AG10803 (cell line): ENCODE data around the gene CALU.

Source experiments
- DNase-seq: peaks from one replicate; pipeline ENCODE4 v3.0.0; 2010; ENCODE audit warnings: low read depth
- H3K4me3 ChIP-seq: 2 replicates; pipeline ENCODE4 v1.5.1; 2011; ENCODE audit warnings: mild to moderate bottlenecking, low read length, control low read depth
- TF ChIP-seq, protein P1 (sequence below): conservative IDR thresholded peaks from 2 replicates; pipeline ENCODE4 v1.5.1; 2011; ENCODE audit warnings: mild to moderate bottlenecking, low read length, control low read depth, inconsistent platforms

CALU gene

DNA sequence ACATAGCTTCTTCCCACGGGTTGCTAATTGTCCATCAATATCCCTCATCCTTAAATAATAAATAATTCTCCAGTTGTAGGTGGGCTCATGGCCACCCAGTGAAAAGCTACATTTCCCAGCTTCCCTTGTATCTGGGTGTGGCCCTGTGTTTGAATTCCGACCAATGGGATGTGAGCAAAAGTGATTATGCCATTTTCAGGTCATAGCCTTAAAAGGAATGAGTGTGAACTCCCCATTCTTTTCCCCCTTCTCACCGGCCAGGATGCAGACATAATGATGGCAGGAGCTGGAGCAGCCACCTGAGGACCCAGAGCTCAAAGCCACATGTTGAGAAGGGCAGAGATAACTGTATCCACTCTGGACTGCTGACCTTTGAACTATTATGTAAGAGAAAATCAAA lies 30.3 kb upstream of the CALU start:
- DNase-seq, result no peak
- TF ChIP-seq, protein P1, sequence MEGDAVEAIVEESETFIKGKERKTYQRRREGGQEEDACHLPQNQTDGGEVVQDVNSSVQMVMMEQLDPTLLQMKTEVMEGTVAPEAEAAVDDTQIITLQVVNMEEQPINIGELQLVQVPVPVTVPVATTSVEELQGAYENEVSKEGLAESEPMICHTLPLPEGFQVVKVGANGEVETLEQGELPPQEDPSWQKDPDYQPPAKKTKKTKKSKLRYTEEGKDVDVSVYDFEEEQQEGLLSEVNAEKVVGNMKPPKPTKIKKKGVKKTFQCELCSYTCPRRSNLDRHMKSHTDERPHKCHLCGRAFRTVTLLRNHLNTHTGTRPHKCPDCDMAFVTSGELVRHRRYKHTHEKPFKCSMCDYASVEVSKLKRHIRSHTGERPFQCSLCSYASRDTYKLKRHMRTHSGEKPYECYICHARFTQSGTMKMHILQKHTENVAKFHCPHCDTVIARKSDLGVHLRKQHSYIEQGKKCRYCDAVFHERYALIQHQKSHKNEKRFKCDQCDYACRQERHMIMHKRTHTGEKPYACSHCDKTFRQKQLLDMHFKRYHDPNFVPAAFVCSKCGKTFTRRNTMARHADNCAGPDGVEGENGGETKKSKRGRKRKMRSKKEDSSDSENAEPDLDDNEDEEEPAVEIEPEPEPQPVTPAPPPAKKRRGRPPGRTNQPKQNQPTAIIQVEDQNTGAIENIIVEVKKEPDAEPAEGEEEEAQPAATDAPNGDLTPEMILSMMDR, result no peak
- H3K4me3 ChIP-seq, result no peak overlapping the region

DNA sequence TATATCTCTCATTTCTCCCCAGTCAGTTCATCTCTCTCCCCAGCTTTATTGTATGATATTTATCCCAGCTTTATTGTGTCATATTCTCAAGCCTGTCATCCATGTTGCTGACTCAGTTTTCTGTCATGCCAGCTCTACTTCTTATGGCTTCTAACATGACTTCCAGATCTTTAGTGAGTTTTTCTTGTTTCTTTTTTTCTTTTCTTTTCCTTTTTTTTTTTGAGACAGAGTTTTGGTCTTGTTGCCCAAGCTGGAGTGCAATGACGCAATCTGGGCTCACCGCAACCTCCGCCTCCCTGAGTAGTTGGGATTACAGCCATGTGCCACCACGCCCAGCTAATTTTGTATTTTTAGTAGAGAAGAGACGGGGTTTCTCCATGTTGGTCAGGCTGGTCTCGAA lies 28.7 kb upstream of the CALU start:
- no peak overlapping the region for H3K4me3 ChIP-seq
- peak; percentile 59 for DNase-seq
- TF ChIP-seq, protein P1, result no peak

DNA sequence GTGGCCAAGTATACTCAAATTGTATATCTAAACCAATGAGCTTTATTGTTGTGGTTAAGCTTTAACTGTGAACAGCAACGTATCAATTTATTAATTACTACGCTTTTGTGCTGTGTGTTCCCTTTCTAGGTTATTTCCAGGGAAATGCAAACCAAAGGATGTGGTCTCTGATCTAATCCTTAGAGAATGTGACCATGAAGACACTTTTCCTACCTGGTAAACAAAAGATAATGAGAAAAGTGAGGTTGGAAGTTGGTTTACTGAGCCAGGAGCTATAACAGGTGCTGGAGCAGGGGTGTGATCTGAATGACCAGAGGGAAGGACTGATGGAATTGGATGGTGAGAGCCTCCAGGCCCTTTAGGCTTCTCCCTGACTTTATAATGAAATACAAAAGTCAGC lies 25.4 kb upstream of the CALU start:
- TF ChIP-seq, protein P1, result no peak
- DNase-seq, result no peak
- no peak overlapping the region for H3K4me3 ChIP-seq

DNA sequence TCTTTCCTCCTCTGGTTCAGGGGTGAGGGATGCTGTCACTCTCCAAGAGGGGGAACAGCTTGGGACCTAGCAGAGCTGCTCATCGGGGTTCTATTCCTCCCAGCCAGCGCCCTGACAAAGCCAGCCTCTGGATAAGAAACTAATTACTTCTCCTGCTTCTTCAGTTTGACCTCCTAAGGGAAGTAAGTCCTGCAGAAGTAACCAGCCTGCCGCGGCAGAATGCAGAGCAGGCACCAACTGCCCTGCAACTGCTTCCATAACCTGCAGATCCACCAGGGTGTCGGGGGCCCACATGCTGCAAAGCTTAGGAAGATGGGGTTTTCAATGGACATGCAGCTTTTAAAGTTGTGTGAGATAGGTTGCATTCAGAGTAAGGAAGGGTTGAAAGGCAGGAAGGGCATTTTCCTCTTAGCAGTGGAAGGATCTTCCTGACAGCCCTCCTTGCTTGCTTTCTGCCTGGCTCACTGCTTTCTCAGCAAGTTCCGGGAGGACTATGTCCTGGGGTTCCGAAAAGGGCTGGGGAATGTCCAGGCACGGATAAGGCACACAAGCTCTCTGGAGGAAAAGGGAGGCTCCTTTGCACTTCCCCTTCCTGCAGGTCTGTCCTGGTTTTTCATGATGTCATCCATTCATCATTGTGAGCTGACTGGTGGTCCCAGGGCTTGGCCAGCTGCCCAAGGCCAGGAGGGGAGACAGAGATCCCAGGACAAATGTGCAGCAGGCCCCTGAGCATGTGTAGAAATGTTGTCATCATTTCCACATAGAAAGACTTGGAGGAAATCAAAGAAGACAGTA lies 24.3 kb upstream of the CALU start:
- TF ChIP-seq, protein P1, result no peak
- no peak for DNase-seq

DNA sequence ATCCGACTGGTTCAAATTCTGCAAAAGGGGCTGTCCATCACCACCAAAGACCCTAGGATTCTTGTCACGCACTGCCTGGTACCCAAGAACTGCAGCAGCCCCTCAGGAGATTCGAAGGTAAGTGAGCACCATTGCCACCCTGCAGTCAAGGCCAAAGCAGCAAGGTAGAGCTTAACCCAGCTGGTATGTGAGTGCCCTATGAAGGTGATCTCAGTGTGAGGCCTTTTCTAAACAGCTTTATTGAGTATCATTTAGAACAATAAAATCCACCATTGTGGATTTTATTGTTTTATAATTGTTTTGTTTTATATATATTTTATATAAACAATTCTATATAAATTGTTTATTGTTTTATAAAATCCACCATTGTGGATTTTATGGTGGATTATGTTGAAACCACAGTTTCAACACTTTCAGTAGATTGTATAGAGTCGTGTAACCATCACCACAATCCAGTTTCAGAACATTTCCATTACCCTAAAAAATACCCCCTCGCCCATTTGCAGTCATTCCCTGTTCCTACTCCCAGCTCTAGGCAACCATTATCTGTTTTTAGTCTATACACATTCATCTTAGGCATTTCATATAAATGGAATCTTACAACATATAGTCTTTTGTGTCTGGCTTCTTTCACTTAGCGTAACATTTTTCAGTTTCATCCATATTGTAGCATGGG lies 20.1 kb upstream of the CALU start:
- DNase-seq, result no peak
- TF ChIP-seq, protein P1, result no peak
- no peak overlapping the region for H3K4me3 ChIP-seq

More for the DNA sequence above, 24.3 kb upstream of the CALU start:
- no peak overlapping the region for H3K4me3 ChIP-seq

DNA sequence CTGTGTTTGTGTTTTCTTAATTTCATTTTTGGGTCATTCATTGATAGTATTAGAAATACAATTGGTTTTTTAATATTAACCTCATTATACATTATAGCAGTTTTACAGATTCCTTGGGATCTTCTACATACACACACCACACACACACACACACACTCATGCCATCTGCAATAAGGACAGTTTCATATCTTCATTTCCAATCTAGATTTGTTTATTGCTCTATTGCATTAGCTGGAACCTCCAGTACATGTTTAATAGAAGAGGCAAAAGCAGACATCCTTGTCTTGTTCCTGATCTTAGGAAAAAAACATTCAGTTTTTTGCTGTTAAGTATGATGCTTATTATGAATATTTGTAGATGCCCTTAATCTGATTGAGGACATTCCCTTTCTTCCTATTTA lies 17.8 kb upstream of the CALU start:
- TF ChIP-seq, protein P1, result no peak
- no peak for DNase-seq
- no peak overlapping the region for H3K4me3 ChIP-seq

DNA sequence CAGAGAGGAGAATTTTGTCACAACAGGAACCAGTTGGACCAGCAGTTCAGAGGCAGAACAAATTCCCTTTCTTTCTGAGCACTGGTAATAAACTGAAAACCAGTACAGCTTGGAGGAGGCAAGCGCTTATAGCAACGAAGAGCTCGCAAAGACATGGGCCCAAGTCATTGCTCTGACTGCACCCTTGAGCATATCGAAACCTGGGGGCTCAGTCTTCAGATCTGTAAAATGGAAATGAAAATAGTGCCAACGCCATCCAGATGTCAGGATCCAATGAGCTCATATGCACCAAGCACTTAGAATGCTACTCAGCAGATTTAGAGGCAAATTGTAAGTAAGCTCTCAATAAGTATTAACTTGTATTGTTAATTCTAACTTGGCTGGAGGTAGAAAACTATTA lies 14.4 kb upstream of the CALU start:
- no peak overlapping the region for H3K4me3 ChIP-seq
- TF ChIP-seq, protein P1, result no peak
- DNase-seq, result no peak
